PC-9 (cell line): ENCODE measurements around the gene CDC20.

Source experiments
- CTCF ChIP-seq: fragments of 200-600 bp; sonication (generic); conservative IDR thresholded peaks from 2 replicates; pipeline ENCODE4 v1.6.1; 2017; ENCODE audit warnings: mixed run types, antibody characterized with exemption, mild to moderate bottlenecking, moderate library complexity
- EZH2 ChIP-seq: fragments of 200-600 bp; sonication (generic); IDR thresholded peaks from 2 replicates; pipeline ENCODE4 v1.8.0; 2017; ENCODE audit warnings: antibody characterized with exemption, low read depth

- TF ChIP-seq CTCF (no peak), EZH2 (no peak)
Observed at GRCh38 chr1:43319288-43319687, 39.5 kb upstream of the CDC20 start.
